ENCODE measurements around the gene IGSF1.

IGSF1 gene

DNA sequence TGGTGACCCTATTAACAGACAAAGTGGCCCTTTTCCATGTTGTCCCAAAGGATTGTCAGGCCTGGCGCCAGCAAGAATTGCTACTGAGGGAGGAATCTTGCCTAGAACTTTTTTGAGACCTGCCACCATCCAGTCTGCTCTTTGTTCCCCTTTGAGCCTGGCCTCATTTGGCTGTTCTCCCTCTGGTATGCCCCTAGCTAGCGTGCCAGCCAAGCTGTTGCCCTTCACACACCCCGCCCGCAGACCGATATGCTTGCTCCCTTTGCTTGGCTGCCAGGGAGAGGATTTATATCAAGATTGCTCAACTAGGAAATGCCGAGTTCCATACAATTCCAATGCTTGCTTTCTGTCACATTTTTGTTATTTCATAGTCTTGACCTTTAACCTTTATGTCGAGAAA, 24.4 kb downstream of the IGSF1 start:
- no peaks in the 10 kb centered on the region for H3K9me3 ChIP-seq (ENCODE audit: insufficient read depth, low read length)
- H3K9ac ChIP-seq (ENCODE audit: low read length): no peak overlapping the region
- H3K27me3 ChIP-seq (ENCODE audit: low read depth, low read length): no peaks in the 10 kb centered on the region
- no peaks in the 10 kb centered on the region for H4K20me1 ChIP-seq (ENCODE audit: insufficient read depth, low read length)
- no peak overlapping the region for H3K27ac ChIP-seq (ENCODE audit: low read length)
- no peaks in the 10 kb centered on the region for H3K4me1 ChIP-seq (ENCODE audit: low read length)
- H3K79me2 ChIP-seq (ENCODE audit: low read length): no peaks in the 10 kb centered on the region
- TF ChIP-seq CTCF (IDR thresholded peaks at IDR 0.05; ENCODE audit: low read depth, low read length) (no peak), EZH2phosphoT487 (IDR thresholded peaks at IDR 0.05; ENCODE audit: low read depth) (no peak)
- H3K4me3 ChIP-seq (ENCODE audit: low read length): no peak overlapping the region
- no peak overlapping the region for H3K4me2 ChIP-seq (ENCODE audit: low read length)
- H2AFZ ChIP-seq (ENCODE audit: low read depth, low read length): no peak overlapping the region
- no peaks in the 10 kb centered on the region for H3K36me3 ChIP-seq (replicated peaks; ENCODE audit: low read depth, low read length)

DNA sequence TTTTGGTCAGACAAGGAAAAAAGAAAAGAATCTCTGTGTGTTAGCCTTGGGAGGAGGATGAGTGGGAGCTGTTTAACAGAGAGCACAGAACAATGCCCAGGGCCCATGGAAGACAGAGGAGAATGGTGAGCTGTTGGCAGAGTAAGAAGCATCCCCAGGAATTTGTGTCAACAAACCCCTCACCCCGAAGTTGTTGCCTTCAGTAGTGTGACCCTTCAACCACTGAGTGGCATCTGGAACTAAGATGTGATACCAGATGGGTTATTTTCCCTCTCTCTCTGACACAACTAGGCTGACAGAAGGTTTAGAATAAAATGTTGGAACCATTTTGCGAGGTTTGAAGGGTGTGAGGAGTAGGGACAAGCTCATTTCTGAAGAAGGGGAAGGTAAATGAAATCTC, 25.1 kb downstream of the IGSF1 start:
- Histone ChIP-seq H3K79me2 (ENCODE audit: low read length) (no peaks in the 10 kb centered on the region), H3K27ac (ENCODE audit: low read length) (no peak overlapping the region), H3K27me3 (ENCODE audit: low read depth, low read length) (no peaks in the 10 kb centered on the region), H2AFZ (ENCODE audit: low read depth, low read length) (no peak overlapping the region), H3K9me3 (ENCODE audit: insufficient read depth, low read length) (no peaks in the 10 kb centered on the region), H3K4me1 (ENCODE audit: low read length) (no peaks in the 10 kb centered on the region), H3K36me3 (replicated peaks; ENCODE audit: low read depth, low read length) (no peaks in the 10 kb centered on the region), H4K20me1 (ENCODE audit: insufficient read depth, low read length) (no peaks in the 10 kb centered on the region), H3K4me2 (ENCODE audit: low read length) (no peak overlapping the region), H3K9ac (ENCODE audit: low read length) (no peak overlapping the region), H3K4me3 (ENCODE audit: low read length) (no peak overlapping the region)
- TF ChIP-seq CTCF (IDR thresholded peaks at IDR 0.05; ENCODE audit: low read depth, low read length) (no peak), EZH2phosphoT487 (IDR thresholded peaks at IDR 0.05; ENCODE audit: low read depth) (no peak)

- no peaks in the 10 kb centered on the region for H3K4me1 ChIP-seq (ENCODE audit: low read length)
- no peaks in the 10 kb centered on the region for H3K9me3 ChIP-seq (ENCODE audit: insufficient read depth, low read length)
- H3K9ac ChIP-seq (ENCODE audit: low read length): no peak overlapping the region
- H2AFZ ChIP-seq (ENCODE audit: low read depth, low read length): no peak overlapping the region
- H3K4me3 ChIP-seq (ENCODE audit: low read length): no peak overlapping the region
- H3K27ac ChIP-seq (ENCODE audit: low read length): no peak overlapping the region
- H3K4me2 ChIP-seq (ENCODE audit: low read length): no peak overlapping the region
- no peaks in the 10 kb centered on the region for H4K20me1 ChIP-seq (ENCODE audit: insufficient read depth, low read length)
- TF ChIP-seq CTCF (IDR thresholded peaks at IDR 0.05; ENCODE audit: low read depth, low read length) (peak; percentile 48), EZH2phosphoT487 (IDR thresholded peaks at IDR 0.05; ENCODE audit: low read depth) (no peak)
- no peaks in the 10 kb centered on the region for H3K79me2 ChIP-seq (ENCODE audit: low read length)
- no peaks in the 10 kb centered on the region for H3K36me3 ChIP-seq (replicated peaks; ENCODE audit: low read depth, low read length)
- H3K27me3 ChIP-seq (ENCODE audit: low read depth, low read length): no peaks in the 10 kb centered on the region
Measured at GRCh38 chrX:131262738-131263679, 26.1 kb downstream of the IGSF1 start.

GRCh38 chrX:131262200-131262599, 26.9 kb downstream of the IGSF1 start:
- no peak overlapping the region for H3K27ac ChIP-seq (ENCODE audit: low read length)
- no peak overlapping the region for H3K9ac ChIP-seq (ENCODE audit: low read length)
- no peak overlapping the region for H2AFZ ChIP-seq (ENCODE audit: low read depth, low read length)
- no peaks in the 10 kb centered on the region for H3K27me3 ChIP-seq (ENCODE audit: low read depth, low read length)
- no peaks in the 10 kb centered on the region for H4K20me1 ChIP-seq (ENCODE audit: insufficient read depth, low read length)
- H3K36me3 ChIP-seq (replicated peaks; ENCODE audit: low read depth, low read length): no peaks in the 10 kb centered on the region
- H3K4me3 ChIP-seq (ENCODE audit: low read length): no peak overlapping the region
- no peaks in the 10 kb centered on the region for H3K9me3 ChIP-seq (ENCODE audit: insufficient read depth, low read length)
- no peaks in the 10 kb centered on the region for H3K79me2 ChIP-seq (ENCODE audit: low read length)
- TF ChIP-seq EZH2phosphoT487 (IDR thresholded peaks at IDR 0.05; ENCODE audit: low read depth) (no peak), CTCF (IDR thresholded peaks at IDR 0.05; ENCODE audit: low read depth, low read length) (no peak)
- H3K4me1 ChIP-seq (ENCODE audit: low read length): no peaks in the 10 kb centered on the region
- no peak overlapping the region for H3K4me2 ChIP-seq (ENCODE audit: low read length)
